BJ (cell line): ENCODE measurements around the gene ZDHHC19. TPM values are rescaled to one million over a fixed set of nuclear protein-coding genes. Genes with fewer than 3 reads are reported as not detected.
"Not testable (repeated sequence)": the region's sequence is repeated elsewhere in the genome, so short reads cannot be mapped to it uniquely, and the experiment has no call there.

Source experiments
- CTCF ChIA-PET: fragments of 350-600 bp; formaldehyde crosslinking; extraction: SDS; loops from one replicate; lab custom pipeline; 2021; ENCODE audit warnings: antibody characterized with exemption, inconsistent platforms; lab: Yijun Ruan, JAX
- POLR2A ChIA-PET: fragments of 300-600 bp; sonication (Branson Sonifier 250); formaldehyde crosslinking; extraction: SDS; loops from one replicate; lab custom pipeline; 2021; ENCODE audit warnings: antibody characterized with exemption; lab: Charles Lee
- DNase-seq: peaks from one replicate; pipeline ENCODE4 v3.0.0-alpha.2; 2011; ENCODE audit warnings: low read depth
- H3K27me3 ChIP-seq: 2 replicates; pipeline ENCODE4 v1.6.0; 2011; ENCODE audit warnings: low read length; ENCODE audit not compliant: control insufficient read depth, insufficient read depth
- H3K36me3 ChIP-seq: 2 replicates; pipeline ENCODE4 v1.5.1; 2011; ENCODE audit warnings: low read length; ENCODE audit not compliant: control insufficient read depth, insufficient read depth
- H3K4me3 ChIP-seq: 2 replicates; pipeline ENCODE4 v1.5.1; 2011; ENCODE audit warnings: low read depth, mild to moderate bottlenecking, control low read depth, low read length
- CTCF ChIP-seq: IDR thresholded peaks from 2 replicates; pipeline ENCODE4 v1.5.1; 2011; ENCODE audit warnings: low read depth, mild to moderate bottlenecking, control low read depth, inconsistent platforms, low read length, moderate library complexity; ENCODE audit not compliant: insufficient read depth
- polyA plus RNA-seq: library from polyadenylated mRNA; depleted of rRNA; stranded (reverse); fragments of >200 nt; gene quantifications from 2 replicates; pipeline ENCODE4 v1.2.3, GENCODE V29; 2011

Gene ZDHHC19
- polyA plus RNA-seq, 1 experiment = not detected

DNA sequence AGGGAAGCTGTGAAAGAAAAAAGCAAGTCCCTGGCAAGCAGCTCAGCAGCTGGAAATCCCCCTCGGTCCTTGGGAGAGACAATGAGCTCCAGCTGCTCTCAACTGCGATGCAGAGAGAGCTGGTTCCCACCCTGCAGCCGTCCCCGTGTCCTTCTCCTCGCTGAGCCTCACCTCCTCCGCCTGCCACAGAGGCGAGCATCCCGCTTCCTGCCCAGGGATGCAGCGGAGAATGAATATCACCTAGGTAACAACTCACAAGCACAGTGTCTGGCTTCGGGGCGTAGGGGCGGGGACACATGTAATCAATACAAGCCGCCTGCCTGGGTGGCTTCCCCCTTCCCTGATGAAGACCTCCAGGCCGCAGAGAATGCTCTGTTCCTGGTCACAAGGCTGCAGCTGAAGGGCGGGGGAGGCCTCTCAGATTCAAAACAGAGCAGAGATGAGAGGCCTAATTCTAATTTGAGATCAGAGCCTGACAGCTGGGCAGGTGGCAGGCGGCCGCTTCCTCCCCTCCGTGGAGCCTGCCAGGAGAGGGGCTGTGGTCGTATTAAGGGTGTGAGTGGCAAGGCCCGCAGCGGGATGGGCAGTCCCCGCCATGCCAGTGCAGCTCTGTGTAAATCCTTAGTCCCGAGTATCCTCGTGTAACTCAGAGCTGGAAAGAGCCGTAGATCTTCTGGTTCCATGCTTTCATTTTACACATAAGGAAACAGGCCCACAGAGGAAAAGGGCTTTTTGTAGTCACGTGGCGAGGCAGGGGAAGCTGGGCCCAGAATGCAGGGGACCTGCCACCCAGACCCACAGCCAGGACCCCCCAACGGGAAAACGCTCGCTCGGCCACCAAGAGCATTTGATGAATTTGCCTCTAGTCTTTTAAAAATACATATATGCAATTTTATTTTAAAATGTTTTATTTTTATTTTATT lies 24.3 kb downstream of the ZDHHC19 start:
- CTCF ChIA-PET = interaction anchor here (1.2 to 4.5 kb wide), 2 partner anchors 10 to 113 kb away, joined by 3 to 30 read pairs; no protein-coding TSS in a partner anchor
- H3K36me3 ChIP-seq = no peaks in the 10 kb centered on the region
- no peak overlapping the region for H3K4me3 ChIP-seq
- no peak for DNase-seq
- TF ChIP-seq CTCF = no peak
- POLR2A ChIA-PET = no interaction called here
- no peaks in the 10 kb centered on the region for H3K27me3 ChIP-seq

- CTCF ChIA-PET = interaction anchor here (4.5 kb wide), 1 partner anchor 13 kb away, joined by 30 read pairs; no protein-coding TSS in a partner anchor
- no peak for DNase-seq
- POLR2A ChIA-PET = no interaction called here
These were observed 26.3 kb downstream of the ZDHHC19 start for GRCh38 chr3:196184881-196185280.

GRCh38 chr3:196184169-196184432 lies 27.1 kb downstream of the ZDHHC19 start:
- H3K36me3 ChIP-seq, H3K27me3 ChIP-seq, DNase-seq, H3K4me3 ChIP-seq, POLR2A ChIA-PET: not testable (repeated sequence)
- CTCF ChIA-PET = interaction anchor here (0.6 kb wide), 1 partner anchor 11 kb away, joined by 3 read pairs; no protein-coding TSS in a partner anchor

More at GRCh38 chr3:196184881-196185280, 26.3 kb downstream of the ZDHHC19 start:
- Histone ChIP-seq H3K36me3 (no peaks in the 10 kb centered on the region), H3K4me3 (no peak overlapping the region), H3K27me3 (no peaks in the 10 kb centered on the region)
- no peak for TF ChIP-seq CTCF

GRCh38 chr3:196181127-196181546 lies 30.1 kb downstream of the ZDHHC19 start:
- DNase-seq = no peak
- Histone ChIP-seq H3K36me3 (no peaks in the 10 kb centered on the region), H3K4me3 (no peak overlapping the region), H3K27me3 (no peaks in the 10 kb centered on the region)
- no peak for TF ChIP-seq CTCF
- CTCF ChIA-PET = interaction anchor here (1.0 kb wide), 1 partner anchor 15 kb away, joined by 4 read pairs; no protein-coding TSS in a partner anchor
- POLR2A ChIA-PET = no interaction called here

DNA sequence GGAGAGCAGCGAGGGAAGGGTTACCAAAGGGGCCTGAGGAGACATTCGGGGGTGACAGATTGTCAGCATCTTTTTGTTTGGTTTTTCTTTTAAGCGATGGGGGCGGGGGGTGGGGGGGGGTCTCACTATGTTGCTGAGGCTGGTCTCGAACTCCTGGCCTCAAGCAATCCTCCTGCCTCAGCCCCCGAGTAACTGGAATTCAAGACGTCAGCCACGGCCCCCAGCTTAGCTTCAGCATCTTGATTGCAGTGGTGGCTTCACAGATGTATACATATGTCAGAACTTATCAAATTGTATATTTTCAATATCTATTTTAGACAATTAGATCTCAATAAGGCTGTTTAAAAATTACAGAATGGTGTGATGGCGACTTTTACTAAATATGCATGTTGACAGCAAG lies 30.9 kb downstream of the ZDHHC19 start:
- no peak for DNase-seq
- Histone ChIP-seq H3K4me3 (no peak overlapping the region), H3K27me3 (0 out of 2 replicates have a peak, but pooled peaks cover 1% of the 10 kb centered on the region), H3K36me3 (no peaks in the 10 kb centered on the region)
- no peak for TF ChIP-seq CTCF
- ChIA-PET CTCF (interaction anchor here (1.9 kb wide), 1 partner anchor 108 kb away, joined by 11 read pairs; no protein-coding TSS in a partner anchor), POLR2A (no interaction called here)
